ENCODE results near the gene UBE2S. TPM values are rescaled to one million over a fixed set of nuclear protein-coding genes. Genes with fewer than 3 reads are reported as not detected.

UBE2S gene
- total and polyA plus RNA-seq, 4 donors, result 11.3 to 25.6 (median 20.0) TPM

DNA sequence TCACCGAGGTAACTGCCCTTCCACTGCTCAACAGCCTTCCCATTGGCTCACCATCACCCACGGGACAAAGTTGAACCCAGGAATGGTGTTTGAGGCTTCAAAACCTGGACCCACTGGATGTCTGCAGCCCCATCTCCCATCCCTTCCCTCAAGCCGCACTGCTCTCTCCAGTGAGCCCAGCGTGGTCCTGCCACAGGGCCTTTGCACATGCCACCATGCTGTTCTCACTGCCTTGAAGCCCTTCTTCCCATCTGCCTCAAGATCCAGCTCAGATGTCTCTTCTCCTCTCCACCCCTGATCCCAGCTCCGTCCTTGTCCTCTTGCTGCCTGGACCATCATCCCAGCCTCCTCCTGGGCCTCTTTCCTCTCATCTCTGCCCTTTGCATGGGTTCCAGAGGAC is 31.5 kb upstream of the UBE2S start:
- TF ChIP-seq, protein P1, sequence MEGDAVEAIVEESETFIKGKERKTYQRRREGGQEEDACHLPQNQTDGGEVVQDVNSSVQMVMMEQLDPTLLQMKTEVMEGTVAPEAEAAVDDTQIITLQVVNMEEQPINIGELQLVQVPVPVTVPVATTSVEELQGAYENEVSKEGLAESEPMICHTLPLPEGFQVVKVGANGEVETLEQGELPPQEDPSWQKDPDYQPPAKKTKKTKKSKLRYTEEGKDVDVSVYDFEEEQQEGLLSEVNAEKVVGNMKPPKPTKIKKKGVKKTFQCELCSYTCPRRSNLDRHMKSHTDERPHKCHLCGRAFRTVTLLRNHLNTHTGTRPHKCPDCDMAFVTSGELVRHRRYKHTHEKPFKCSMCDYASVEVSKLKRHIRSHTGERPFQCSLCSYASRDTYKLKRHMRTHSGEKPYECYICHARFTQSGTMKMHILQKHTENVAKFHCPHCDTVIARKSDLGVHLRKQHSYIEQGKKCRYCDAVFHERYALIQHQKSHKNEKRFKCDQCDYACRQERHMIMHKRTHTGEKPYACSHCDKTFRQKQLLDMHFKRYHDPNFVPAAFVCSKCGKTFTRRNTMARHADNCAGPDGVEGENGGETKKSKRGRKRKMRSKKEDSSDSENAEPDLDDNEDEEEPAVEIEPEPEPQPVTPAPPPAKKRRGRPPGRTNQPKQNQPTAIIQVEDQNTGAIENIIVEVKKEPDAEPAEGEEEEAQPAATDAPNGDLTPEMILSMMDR (IDR thresholded peaks at IDR 0.05; ENCODE audit: control extremely low read depth, extremely low read depth), result no peak
- 83 to 88% methylated on average over 5 of the region's 5 CpGs for WGBS, 2 donors
- no peak overlapping the region for H3K9ac ChIP-seq (ENCODE audit: insufficient read depth in 1 of 2, low read length in 2 of 2)

DNA sequence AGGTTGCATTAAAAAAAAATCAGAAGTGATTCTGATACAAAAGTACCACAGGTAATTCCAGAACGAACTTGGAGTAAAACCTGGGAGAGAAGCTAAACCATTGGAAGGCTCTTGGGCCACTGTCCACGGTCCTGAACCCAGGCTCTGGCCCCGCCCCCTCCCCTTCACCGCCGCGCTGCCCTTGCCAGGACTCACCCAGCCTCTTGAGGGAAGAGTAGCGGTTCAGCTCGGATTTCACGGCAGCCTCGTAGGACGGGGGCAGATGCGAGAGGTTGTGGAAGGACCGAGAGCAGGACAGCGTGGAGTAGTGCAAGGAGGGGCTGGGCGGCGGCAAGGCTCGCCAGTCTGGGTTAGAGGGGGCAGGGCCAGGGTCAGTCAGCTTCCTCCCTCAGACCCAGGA is 29.8 kb upstream of the UBE2S start:
- 1 to 4% methylated on average over 16 to 17 of the region's 17 CpGs for WGBS, 2 donors
- Histone ChIP-seq H3K9ac (ENCODE audit: insufficient read depth in 1 of 2, low read length in 2 of 2) (no peak overlapping the region), H3K36me3 (ENCODE audit: control insufficient read depth in 4 of 4, insufficient read depth in 4 of 4, low read length in 4 of 4) (no peaks in the 10 kb centered on the region), H3K27me3 (ENCODE audit: control insufficient read depth in 3 of 3, insufficient read depth in 3 of 3, low read length in 2 of 3) (peaks cover 16 to 52% (median 41%) of the 10 kb centered on the region in 3 donors), H3K9me3 (ENCODE audit: control insufficient read depth in 4 of 4, insufficient read depth in 3 of 4, low read length in 3 of 4) (peaks cover 0 to 8% (median 0%) of the 10 kb centered on the region in 4 donors), H3K4me3 (no peak overlapping the region), H3K4me1 (ENCODE audit: control insufficient read depth in 5 of 5, insufficient read depth in 5 of 5, low read length in 5 of 5) (peaks cover 0 to 11% (median 0%) of the 10 kb centered on the region in 5 donors), H3K27ac (ENCODE audit: low read depth in 1 of 2, low read length in 1 of 2) (no peak overlapping the region)
- TF ChIP-seq, protein P1 (IDR thresholded peaks at IDR 0.05; ENCODE audit: control extremely low read depth, extremely low read depth), result no peak
- DNase-seq (peak; percentile 74 to 82 (median 80)), ATAC-seq (ENCODE audit: insufficient read depth, low FRiP score) (no peak)

More for the DNA sequence above, 31.5 kb upstream of the UBE2S start:
- Histone ChIP-seq H3K4me1 (ENCODE audit: control insufficient read depth in 5 of 5, insufficient read depth in 5 of 5, low read length in 5 of 5) (peaks cover 0 to 11% (median 0%) of the 10 kb centered on the region in 5 donors), H3K27ac (ENCODE audit: low read depth in 1 of 2, low read length in 1 of 2) (no peak overlapping the region), H3K9me3 (ENCODE audit: control insufficient read depth in 4 of 4, insufficient read depth in 3 of 4, low read length in 3 of 4) (peaks cover 0 to 8% (median 0%) of the 10 kb centered on the region in 4 donors), H3K4me3 (no peak overlapping the region), H3K36me3 (ENCODE audit: control insufficient read depth in 4 of 4, insufficient read depth in 4 of 4, low read length in 4 of 4) (no peaks in the 10 kb centered on the region), H3K27me3 (ENCODE audit: control insufficient read depth in 3 of 3, insufficient read depth in 3 of 3, low read length in 2 of 3) (peaks cover 8 to 55% (median 41%) of the 10 kb centered on the region in 3 donors)
- ATAC-seq (ENCODE audit: insufficient read depth, low FRiP score), result no peak
- no peak for DNase-seq

DNA sequence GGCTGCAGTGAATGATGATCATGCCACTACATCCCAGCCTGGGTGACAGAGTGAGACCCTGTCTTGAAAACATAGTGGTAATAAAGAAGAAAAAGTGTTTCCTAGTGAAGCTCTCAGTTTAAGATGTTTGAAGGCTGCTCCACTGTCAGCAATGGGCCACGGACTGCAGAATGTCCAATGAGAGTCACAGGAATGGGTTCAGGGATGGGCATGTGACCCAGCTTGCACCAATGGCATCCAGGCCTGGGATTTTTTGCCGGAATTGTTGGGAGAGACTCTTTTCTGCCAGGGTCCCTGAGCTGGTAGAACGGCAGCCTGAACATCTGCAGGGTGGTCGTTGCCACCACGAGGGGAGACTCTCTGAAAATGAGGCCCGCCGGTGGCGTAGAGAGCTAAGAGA is 29.3 kb upstream of the UBE2S start:
- WGBS, 2 donors, result 41 to 45% methylated on average over 8 of the region's 8 CpGs
- peaks cover 16 to 53% (median 44%) of the 10 kb centered on the region in 3 donors for H3K27me3 ChIP-seq (ENCODE audit: control insufficient read depth in 3 of 3, insufficient read depth in 3 of 3, low read length in 2 of 3)
- H3K9me3 ChIP-seq (ENCODE audit: control insufficient read depth in 4 of 4, insufficient read depth in 3 of 4, low read length in 3 of 4), result peaks cover 0 to 8% (median 0%) of the 10 kb centered on the region in 4 donors
- DNase-seq, result no peak
- TF ChIP-seq, protein P1 (IDR thresholded peaks at IDR 0.05; ENCODE audit: control extremely low read depth, extremely low read depth), result no peak
- no peak overlapping the region for H3K27ac ChIP-seq (ENCODE audit: low read depth in 1 of 2, low read length in 1 of 2)
- no peak overlapping the region for H3K9ac ChIP-seq (ENCODE audit: insufficient read depth in 1 of 2, low read length in 2 of 2)
- H3K36me3 ChIP-seq (ENCODE audit: control insufficient read depth in 4 of 4, insufficient read depth in 4 of 4, low read length in 4 of 4), result no peaks in the 10 kb centered on the region
- ATAC-seq (ENCODE audit: insufficient read depth, low FRiP score), result no peak
- H3K4me3 ChIP-seq, result no peak overlapping the region
- H3K4me1 ChIP-seq (ENCODE audit: control insufficient read depth in 5 of 5, insufficient read depth in 5 of 5, low read length in 5 of 5), result peaks cover 0 to 8% (median 0%) of the 10 kb centered on the region in 5 donors

DNA sequence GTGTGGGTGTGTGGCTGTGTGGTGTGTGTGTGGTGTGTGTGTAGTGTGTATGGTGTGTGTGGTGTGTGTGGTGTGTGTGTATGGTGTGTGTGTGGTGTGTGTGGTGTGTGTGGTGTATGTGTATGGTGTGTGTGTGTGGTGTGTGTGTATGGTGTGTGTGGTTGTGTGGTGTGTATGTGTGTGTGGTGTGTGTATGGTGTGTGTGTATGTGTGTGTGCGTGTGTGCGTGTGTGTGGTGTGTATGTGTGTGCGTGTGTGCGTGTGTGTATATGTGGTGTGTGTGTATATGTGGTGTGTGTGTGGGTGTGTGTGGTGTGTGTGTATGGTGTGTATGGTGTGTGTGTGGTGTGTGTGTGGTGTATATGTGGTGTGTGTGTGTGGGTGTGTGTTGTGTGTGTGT is 27.4 kb upstream of the UBE2S start:
- TF ChIP-seq, protein P1 (IDR thresholded peaks at IDR 0.05; ENCODE audit: control extremely low read depth, extremely low read depth), result no peak
- DNase-seq (no peak), ATAC-seq (ENCODE audit: insufficient read depth, low FRiP score) (no peak)
- peaks cover 8 to 40% (median 28%) of the 10 kb centered on the region in 3 donors for H3K27me3 ChIP-seq (ENCODE audit: control insufficient read depth in 3 of 3, insufficient read depth in 3 of 3, low read length in 2 of 3)
- H3K36me3 ChIP-seq (ENCODE audit: control insufficient read depth in 4 of 4, insufficient read depth in 4 of 4, low read length in 4 of 4), result no peaks in the 10 kb centered on the region
- H3K9ac ChIP-seq (ENCODE audit: insufficient read depth in 1 of 2, low read length in 2 of 2), result no peak overlapping the region
- no peaks in the 10 kb centered on the region for H3K4me1 ChIP-seq (ENCODE audit: control insufficient read depth in 5 of 5, insufficient read depth in 5 of 5, low read length in 5 of 5)
- no peak overlapping the region for H3K4me3 ChIP-seq
- no peak overlapping the region for H3K27ac ChIP-seq (ENCODE audit: low read depth in 1 of 2, low read length in 1 of 2)
- H3K9me3 ChIP-seq (ENCODE audit: control insufficient read depth in 4 of 4, insufficient read depth in 3 of 4, low read length in 3 of 4), result peaks cover 0 to 9% (median 0%) of the 10 kb centered on the region in 4 donors
- whole genome bisulfite sequencing, 2 donors, result 94 to 97% methylated on average over 4 of the region's 4 CpGs
